Activated gamma-delta T cell (primary cell): ENCODE measurements around the gene POLR1B.
"Not testable (repeated sequence)": the region's sequence is repeated elsewhere in the genome, so short reads cannot be mapped to it uniquely, and the experiment has no call there.

Experiments
- DNase-seq: peaks from one replicate; lab custom pipeline; 2025; lab: John Stamatoyannopoulos, UW
- total RNA-seq, 2 donors: gene quantifications; one replicate each; lab custom pipeline; 2026; lab: John Stamatoyannopoulos, UW

Gene POLR1B
- total RNA-seq: 49.8 to 68.1 reads per million in 2 donors

- peak; percentile 46 for DNase-seq
These were observed at the start of gene POLR1B for GRCh38 chr2:112542123-112542983. POLR1B (plus strand) TSS chr2:112542465; CDS start chr2:112542495, 30 bp downstream.

GRCh38 chr2:112493048-112493447, 49.2 kb upstream of the POLR1B start:
- DNase-seq: no peak

- DNase-seq: no peak
These were observed 48.2 kb upstream of the POLR1B start for GRCh38 chr2:112493858-112494648.

- no peak for DNase-seq
These were observed 47.4 kb upstream of the POLR1B start for GRCh38 chr2:112494828-112495227.

GRCh38 chr2:112495878-112496277, 46.4 kb upstream of the POLR1B start:
- DNase-seq: not testable (repeated sequence)

GRCh38 chr2:112500850-112501484, 41.3 kb upstream of the POLR1B start:
- not testable (repeated sequence) for DNase-seq

GRCh38 chr2:112509239-112509998, 32.8 kb upstream of the POLR1B start:
- DNase-seq: not testable (repeated sequence)

GRCh38 chr2:112516801-112517200, 25.5 kb upstream of the POLR1B start:
- no peak for DNase-seq

- DNase-seq: no peak
These were observed 23.5 kb upstream of the POLR1B start for GRCh38 chr2:112518807-112519206.

- no peak for DNase-seq
These were observed 22.8 kb upstream of the POLR1B start for GRCh38 chr2:112519506-112519905.

GRCh38 chr2:112520234-112520783, 22.0 kb upstream of the POLR1B start:
- no peak for DNase-seq

GRCh38 chr2:112523291-112523777, 18.9 kb upstream of the POLR1B start:
- DNase-seq: no peak

- DNase-seq: not testable (repeated sequence)
These were observed 18.0 kb upstream of the POLR1B start for GRCh38 chr2:112524276-112524675.

- no peak for DNase-seq
These were observed 13.7 kb upstream of the POLR1B start for GRCh38 chr2:112528541-112528940.

- DNase-seq: no peak
These were observed 12.5 kb upstream of the POLR1B start for GRCh38 chr2:112529757-112530156.

- DNase-seq: no peak
These were observed 11.5 kb upstream of the POLR1B start for GRCh38 chr2:112530728-112531127.

- DNase-seq: no peak
These were observed 7.4 kb upstream of the POLR1B start for GRCh38 chr2:112534826-112535225.

GRCh38 chr2:112536665-112537064, 5.6 kb upstream of the POLR1B start:
- not testable (repeated sequence) for DNase-seq

- no peak for DNase-seq
These were observed 3.0 kb upstream of the POLR1B start for GRCh38 chr2:112539306-112539705.

- DNase-seq: no peak
These were observed 1.4 kb upstream of the POLR1B start for GRCh38 chr2:112540906-112541305.
